Mesenchymal stem cell (in vitro differentiated cells and primary cell): ENCODE data around the gene ARL15.
A peak's percentile ranks its signal among the peaks of the same experiment; 100 is the strongest.

Experiments
- DNase-seq: peaks from one replicate; pipeline ENCODE4 v3.0.0-alpha.2; 2013
- H2AFZ ChIP-seq: one replicate; pipeline ENCODE4 v1.6.1; 2013; ENCODE audit warnings: low read depth, mild to moderate bottlenecking, control low read depth, inconsistent platforms, low read length, moderate library complexity
- H2AK5ac ChIP-seq: 2 replicates; pipeline ENCODE4 v1.6.1; 2013; ENCODE audit warnings: low read length, moderate library complexity, mild to moderate bottlenecking, inconsistent platforms; ENCODE audit not compliant: severe bottlenecking
- H2BK120ac ChIP-seq: one replicate; pipeline ENCODE4 v1.6.1; 2013; ENCODE audit warnings: low read depth, mild to moderate bottlenecking, inconsistent platforms, low read length, moderate library complexity
- H2BK12ac ChIP-seq, 2 experiments: one replicate each; pipeline ENCODE4 v1.6.1; 2013; ENCODE audit warnings: inconsistent platforms in 2 of 2, low read length in 2 of 2, mild to moderate bottlenecking in 2 of 2, moderate library complexity in 2 of 2, control low read depth in 1 of 2
- H2BK15ac ChIP-seq: one replicate; pipeline ENCODE4 v1.6.1; 2013; ENCODE audit warnings: mild to moderate bottlenecking, low read depth, inconsistent platforms; ENCODE audit not compliant: poor library complexity, severe bottlenecking
- H2BK5ac ChIP-seq: 2 replicates; pipeline ENCODE4 v1.6.1; 2013; ENCODE audit warnings: low read depth, mild to moderate bottlenecking, low read length, control low read depth, inconsistent platforms; ENCODE audit not compliant: poor library complexity, severe bottlenecking
- H3K14ac ChIP-seq, 2 experiments: one replicate each; pipeline ENCODE4 v1.6.1; 2013; ENCODE audit warnings: inconsistent platforms in 2 of 2, low read length in 2 of 2, control low read depth in 1 of 2, mild to moderate bottlenecking in 1 of 2, moderate library complexity in 1 of 2
- H3K18ac ChIP-seq, 2 experiments: one replicate each; pipeline ENCODE4 v1.6.1; 2013; ENCODE audit warnings: inconsistent platforms in 2 of 2, low read length in 2 of 2, control low read depth in 1 of 2, low read depth in 1 of 2, mild to moderate bottlenecking in 1 of 2
- H3K23ac ChIP-seq, 2 experiments: one replicate each; pipeline ENCODE4 v1.6.1; 2013; ENCODE audit warnings: inconsistent platforms in 2 of 2, low read length in 2 of 2, mild to moderate bottlenecking in 2 of 2, moderate library complexity in 2 of 2, control low read depth in 1 of 2
- H3K27ac ChIP-seq: 2 replicates; pipeline ENCODE4 v1.5.1; 2013; ENCODE audit warnings: mild to moderate bottlenecking, moderate library complexity, low read length, control low read depth, inconsistent platforms; ENCODE audit not compliant: poor library complexity, severe bottlenecking
- H3K27me3 ChIP-seq, 2 experiments: 2 replicates each; pipeline versions ENCODE4 v1.6.1 to v1.7.0; 2013; ENCODE audit warnings: low read length in 2 of 2, mild to moderate bottlenecking in 2 of 2, moderate library complexity in 2 of 2, control low read depth in 1 of 2, inconsistent platforms in 1 of 2; ENCODE audit not compliant: control insufficient read depth in 1 of 2, insufficient read depth in 1 of 2
- H3K36me3 ChIP-seq, 2 experiments: 2 replicates each; pipeline versions ENCODE4 v1.6.1 to v1.7.0; 2013; ENCODE audit warnings: low read length in 2 of 2, control low read depth in 1 of 2, inconsistent platforms in 1 of 2, low read depth in 1 of 2, mild to moderate bottlenecking in 1 of 2; ENCODE audit not compliant: insufficient read depth in 2 of 2, control insufficient read depth in 1 of 2
- H3K4ac ChIP-seq, 2 experiments: one replicate each; pipeline ENCODE4 v1.6.1; 2013; ENCODE audit warnings: inconsistent platforms in 2 of 2, low read length in 2 of 2, mild to moderate bottlenecking in 2 of 2, moderate library complexity in 2 of 2, control low read depth in 1 of 2, low read depth in 1 of 2
- H3K4me1 ChIP-seq: 2 replicates; pipeline ENCODE4 v1.6.1; 2013; ENCODE audit warnings: low read depth, low read length, control low read depth; ENCODE audit not compliant: control insufficient read depth, insufficient read depth
- H3K4me2 ChIP-seq: 2 replicates; pipeline ENCODE4 v1.6.1; 2013; ENCODE audit warnings: low read length, mild to moderate bottlenecking, inconsistent platforms; ENCODE audit not compliant: poor library complexity, severe bottlenecking
- H3K4me3 ChIP-seq, 2 experiments: 2 replicates each; pipeline versions ENCODE4 v1.5.1 to v1.7.0; 2013; ENCODE audit warnings: low read length in 2 of 2, mild to moderate bottlenecking in 2 of 2, control low read depth in 1 of 2, low read depth in 1 of 2; ENCODE audit not compliant: insufficient read depth in 1 of 2
- H3K79me1 ChIP-seq: replicated peaks from 2 replicates; pipeline ENCODE4 v1.6.1; 2013; ENCODE audit warnings: mild to moderate bottlenecking, control low read depth, low read length, inconsistent platforms; ENCODE audit not compliant: poor library complexity, severe bottlenecking
- H3K9ac ChIP-seq: 2 replicates; pipeline ENCODE4 v1.7.0; 2013; ENCODE audit warnings: mild to moderate bottlenecking, low read length, moderate library complexity
- H3K9me3 ChIP-seq: 2 replicates; pipeline ENCODE4 v1.7.0; 2013; ENCODE audit warnings: mild to moderate bottlenecking, low read length; ENCODE audit not compliant: control insufficient read depth
- H4K8ac ChIP-seq: one replicate; pipeline ENCODE4 v1.6.1; 2013; ENCODE audit warnings: inconsistent platforms, mild to moderate bottlenecking, low read length, moderate library complexity
- H4K91ac ChIP-seq: one replicate; pipeline ENCODE4 v1.6.1; 2013; ENCODE audit warnings: mild to moderate bottlenecking, low read length, inconsistent platforms
- WGBS: methylation state at CpG from one replicate; pipeline ENCODE4 v1.1.7; 2013; ENCODE audit warnings: mixed read lengths; 5-methylcytosine and 5-hydroxymethylcytosine counted together

The ARL15 gene

DNA sequence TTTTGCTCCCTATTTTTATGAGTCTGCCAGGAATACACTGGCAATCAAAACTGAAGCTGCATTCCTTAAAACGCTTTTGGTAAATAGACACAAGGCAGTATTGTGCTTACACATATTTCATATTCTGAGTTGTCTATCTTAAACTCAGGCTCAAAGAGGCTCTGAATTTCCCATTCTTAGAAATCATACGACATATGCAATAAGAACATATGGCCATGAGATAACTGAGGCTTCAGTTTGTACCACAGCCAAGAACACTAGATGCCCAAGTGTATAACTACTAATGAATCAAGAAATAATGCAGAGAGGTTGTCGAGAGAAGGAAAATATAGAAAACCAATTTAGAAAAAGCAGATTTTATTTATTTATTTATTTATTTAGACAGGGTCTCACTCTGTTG is 392.5 kb downstream of the ARL15 start:
- H2BK15ac ChIP-seq, result no peak overlapping the region
- no peak overlapping the region for H3K18ac ChIP-seq
- no peak overlapping the region for H2BK5ac ChIP-seq
- H3K23ac ChIP-seq, result no peak overlapping the region
- H3K4me2 ChIP-seq, result no peak overlapping the region
- no peak overlapping the region for H3K27ac ChIP-seq
- H4K8ac ChIP-seq, result no peak overlapping the region
- no peak overlapping the region for H2AFZ ChIP-seq
- no peak overlapping the region for H2BK12ac ChIP-seq
- H3K14ac ChIP-seq, result no peak overlapping the region
- H3K4me1 ChIP-seq, result no peaks in the 10 kb centered on the region
- no peak overlapping the region for H4K91ac ChIP-seq
- H3K4ac ChIP-seq, result no peak overlapping the region
- WGBS, result 100% methylated on average over 1 of the region's 3 CpGs
- no peaks in the 10 kb centered on the region for H3K27me3 ChIP-seq
- no peaks in the 10 kb centered on the region for H3K36me3 ChIP-seq
- H2AK5ac ChIP-seq, result no peak overlapping the region
- H3K79me1 ChIP-seq, result no peaks in the 10 kb centered on the region
- H2BK120ac ChIP-seq, result no peak overlapping the region
- H3K4me3 ChIP-seq, result no peak overlapping the region
- peak overlapping the region; percentile 2 for H3K9ac ChIP-seq
- no peak for DNase-seq
- H3K9me3 ChIP-seq, result no peaks in the 10 kb centered on the region

DNA sequence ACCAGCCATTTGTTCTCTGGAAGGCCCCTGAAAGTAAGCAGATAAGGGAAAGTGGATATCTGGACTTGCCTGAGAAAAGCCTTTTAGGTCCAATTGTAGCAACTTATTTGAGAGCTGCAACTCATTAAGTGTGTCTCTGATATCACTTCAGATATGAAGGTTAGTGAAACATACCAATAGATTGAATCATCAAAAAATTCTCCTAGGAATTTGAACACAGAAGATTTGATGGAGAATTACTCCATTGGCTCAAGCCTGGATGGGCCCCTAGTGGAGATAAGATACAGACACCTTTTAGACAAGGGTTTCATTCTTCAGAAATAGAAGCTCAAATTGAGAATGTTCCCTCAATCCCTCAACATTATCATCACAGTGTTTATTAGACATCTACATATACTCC is 393.3 kb downstream of the ARL15 start:
- no peak overlapping the region for H4K8ac ChIP-seq
- no peak overlapping the region for H2AFZ ChIP-seq

DNA sequence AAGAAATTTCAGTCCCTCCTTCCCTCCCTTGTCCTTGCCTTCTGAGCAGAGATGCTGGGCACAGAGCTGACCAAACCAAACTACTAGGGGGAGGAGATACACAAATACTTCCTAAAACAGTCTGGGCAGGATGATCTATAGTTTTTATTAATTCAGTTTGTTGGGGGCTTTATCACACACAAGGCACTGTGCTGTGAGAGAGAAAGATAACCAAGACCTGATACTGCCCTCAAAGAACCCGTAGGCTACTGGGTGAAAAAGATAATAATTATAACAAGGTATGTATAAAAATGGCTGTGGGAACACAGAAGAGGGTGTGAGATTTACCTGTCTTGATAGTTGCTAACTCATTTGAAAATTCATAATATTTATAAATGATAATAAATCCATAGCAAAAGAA is 395.3 kb downstream of the ARL15 start:
- H3K4me3 ChIP-seq, result no peak overlapping the region
- H3K4me1 ChIP-seq, result no peaks in the 10 kb centered on the region
- H3K79me1 ChIP-seq, result no peaks in the 10 kb centered on the region
- no peak overlapping the region for H4K91ac ChIP-seq
- H3K36me3 ChIP-seq, result no peaks in the 10 kb centered on the region
- H2BK15ac ChIP-seq, result no peak overlapping the region
- no peak overlapping the region for H3K4me2 ChIP-seq
- no peak overlapping the region for H3K23ac ChIP-seq
- no peak overlapping the region for H3K14ac ChIP-seq
- no peak for DNase-seq
- no peak overlapping the region for H3K27ac ChIP-seq
- no peak overlapping the region for H2AFZ ChIP-seq
- no peak overlapping the region for H3K4ac ChIP-seq
- H2BK120ac ChIP-seq, result no peak overlapping the region
- H3K9ac ChIP-seq, result no peak overlapping the region
- H3K18ac ChIP-seq, result no peak overlapping the region
- H4K8ac ChIP-seq, result no peak overlapping the region
- 100% methylated on average over 1 of the region's 1 CpG for WGBS
- H2AK5ac ChIP-seq, result no peak overlapping the region
- H2BK5ac ChIP-seq, result no peak overlapping the region
- H2BK12ac ChIP-seq, result no peak overlapping the region
- H3K9me3 ChIP-seq, result no peaks in the 10 kb centered on the region
- no peaks in the 10 kb centered on the region for H3K27me3 ChIP-seq

More for the DNA sequence above, 393.3 kb downstream of the ARL15 start:
- Histone ChIP-seq H2BK5ac (no peak overlapping the region), H3K27me3 (no peaks in the 10 kb centered on the region), H2BK15ac (no peak overlapping the region), H3K36me3 (no peaks in the 10 kb centered on the region), H3K18ac (no peak overlapping the region), H2BK12ac (no peak overlapping the region), H3K23ac (no peak overlapping the region), H3K4me3 (no peak overlapping the region), H3K27ac (no peak overlapping the region), H3K4ac (no peak overlapping the region), H3K14ac (no peak overlapping the region), H2BK120ac (no peak overlapping the region), H3K4me1 (no peaks in the 10 kb centered on the region), H4K91ac (no peak overlapping the region), H2AK5ac (no peak overlapping the region), H3K9me3 (no peaks in the 10 kb centered on the region), H3K9ac (peak overlapping the region; percentile 2), H3K4me2 (no peak overlapping the region), H3K79me1 (no peaks in the 10 kb centered on the region)
- DNase-seq, result peak; percentile 9

DNA sequence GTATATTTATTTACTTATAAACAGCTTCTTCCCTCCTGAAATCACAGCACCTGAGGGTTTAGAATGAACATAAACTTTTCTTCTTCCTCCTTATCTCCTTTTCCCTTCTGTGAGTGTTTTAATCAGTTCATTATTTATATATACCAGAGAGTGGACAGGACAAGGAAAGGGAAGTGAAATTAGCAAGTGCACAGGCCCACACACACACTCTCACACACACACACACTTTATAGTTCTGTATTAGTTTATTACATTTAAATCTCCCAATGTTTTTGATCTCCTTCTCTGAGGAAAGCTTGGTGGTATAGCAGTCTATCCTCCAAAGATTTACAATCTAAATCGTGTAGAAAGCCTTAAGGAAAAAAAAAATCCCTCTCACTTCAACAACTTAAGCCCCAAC is 396.4 kb downstream of the ARL15 start:
- Histone ChIP-seq H3K4me2 (no peak overlapping the region), H3K4me1 (no peaks in the 10 kb centered on the region), H3K79me1 (no peaks in the 10 kb centered on the region), H3K23ac (no peak overlapping the region), H3K27ac (no peak overlapping the region), H4K8ac (no peak overlapping the region), H3K14ac (no peak overlapping the region), H3K27me3 (no peaks in the 10 kb centered on the region), H2BK12ac (no peak overlapping the region), H2BK120ac (no peak overlapping the region), H3K9ac (no peak overlapping the region), H2BK15ac (no peak overlapping the region), H3K4ac (no peak overlapping the region), H2BK5ac (no peak overlapping the region), H2AK5ac (no peak overlapping the region), H3K18ac (no peak overlapping the region), H3K4me3 (no peak overlapping the region), H2AFZ (no peak overlapping the region), H4K91ac (no peak overlapping the region), H3K36me3 (no peaks in the 10 kb centered on the region), H3K9me3 (no peaks in the 10 kb centered on the region)
- no peak for DNase-seq
- 91% methylated on average over 1 of the region's 1 CpG for WGBS
